K562 (cell line): ENCODE data around the gene MYG1. TPM values are rescaled to one million over a fixed set of nuclear protein-coding genes. Genes with fewer than 3 reads are reported as not detected.

Experiments used
- ATAC-seq: fragments of 200-7000 bp; cut with Tn5 transposase; 3 replicates; pipeline ENCODE4 v1.9.1; 2020; ENCODE audit warnings: moderate library complexity
- BruUV-seq: library from RNA; stranded (reverse); fragments of 400-500 nt; replicated peaks from 2 replicates; lab custom pipeline; 2021; lab: Mats Ljungman, UMichigan
- CTCF ChIA-PET: fragments of 300-600 bp; formaldehyde crosslinking; extraction: SDS; loops from one replicate; lab custom pipeline; 2021; ENCODE audit warnings: low intra/inter-chr PET ratio; lab: Yijun Ruan, JAX
- POLR2A ChIA-PET: fragments of 300-600, 350-650 bp; sonication (Branson Sonifier 250); formaldehyde crosslinking; extraction: SDS; loops from one replicate; lab custom pipeline; 2021; ENCODE audit warnings: antibody characterized with exemption, inconsistent platforms; lab: Yijun Ruan, JAX
- DNase-seq, 4 experiments: peaks; one replicate each; pipeline versions ENCODE4 v3.0.0 to v3.0.0-alpha.2; 2011 to 2018; ENCODE audit warnings: low spot score in 3 of 4, mixed read lengths in 3 of 4; ENCODE audit errors: extremely low read depth in 1 of 4
- FAIRE-seq: peaks from 2 replicates; lab custom pipeline; 2011; peaks lifted over from hg19 to GRCh38; lab: Jason Lieb, UNC
- H2AFZ ChIP-seq: 2 replicates; pipeline ENCODE4 v1.6.0; 2011; ENCODE audit warnings: low read depth, low read length, control low read depth, inconsistent platforms
- H3K27ac ChIP-seq: fragments of 200-600 bp; 3 replicates; pipeline ENCODE4 v1.8.0; 2011; ENCODE audit warnings: low read depth, mild to moderate bottlenecking, control low read depth, inconsistent platforms, low read length, moderate library complexity, mixed read lengths; ENCODE audit errors: extremely low read depth
- H3K27me3 ChIP-seq, 2 experiments: fragments of 300-600 bp in 1 of 2; 2 replicates in 1 of 2; 3 replicates in 1 of 2; pipeline versions ENCODE4 v1.6.0 to v1.8.0; 2011; ENCODE audit warnings: inconsistent platforms in 2 of 2, low read length in 2 of 2, mild to moderate bottlenecking in 1 of 2, mixed read lengths in 1 of 2, moderate library complexity in 1 of 2; ENCODE audit not compliant: control insufficient read depth in 2 of 2, insufficient read depth in 2 of 2
- H3K36me3 ChIP-seq: fragments of 300-600 bp; 3 replicates; pipeline ENCODE4 v1.8.0; 2011; ENCODE audit warnings: mild to moderate bottlenecking, low read length, inconsistent platforms; ENCODE audit not compliant: control insufficient read depth, insufficient read depth
- H3K4me1 ChIP-seq, 2 experiments: fragments of 200-600 bp in 1 of 2; replicated peaks in 1 of 2; 2 replicates in 1 of 2; 3 replicates in 1 of 2; pipeline versions ENCODE4 v1.5.1 to v1.8.0; 2011; ENCODE audit warnings: inconsistent platforms in 2 of 2, low read length in 2 of 2, mild to moderate bottlenecking in 1 of 2, mixed read lengths in 1 of 2, moderate library complexity in 1 of 2; ENCODE audit not compliant: control insufficient read depth in 2 of 2, insufficient read depth in 2 of 2
- H3K4me2 ChIP-seq: 2 replicates; pipeline ENCODE4 v1.6.1; 2011; ENCODE audit warnings: low read length, control low read depth, inconsistent platforms, mixed read lengths; ENCODE audit not compliant: insufficient read depth
- H3K4me3 ChIP-seq: fragments of 200-600 bp; sonication (generic), shearing (Covaris generic); 2 replicates; pipeline ENCODE4 v1.5.1; 2016; ENCODE audit warnings: control low read depth, inconsistent platforms
- H3K79me2 ChIP-seq: fragments of 200-600 bp; 3 replicates; pipeline ENCODE4 v1.8.0; 2011; ENCODE audit warnings: low read length, inconsistent platforms; ENCODE audit not compliant: control insufficient read depth, insufficient read depth
- H3K9ac ChIP-seq, 2 experiments: 2 replicates each; pipeline versions ENCODE4 v1.6.0 to v1.6.1; 2011; ENCODE audit warnings: low read depth in 2 of 2, low read length in 2 of 2, control low read depth in 1 of 2, inconsistent platforms in 1 of 2, mild to moderate bottlenecking in 1 of 2, mixed read lengths in 1 of 2; ENCODE audit not compliant: insufficient read depth in 1 of 2
- H3K9me1 ChIP-seq: one replicate; pipeline ENCODE4 v1.6.0; 2011; ENCODE audit warnings: inconsistent platforms, mild to moderate bottlenecking, low read length, moderate library complexity; ENCODE audit not compliant: control insufficient read depth, insufficient read depth
- H3K9me3 ChIP-seq: replicated peaks from 2 replicates; pipeline ENCODE4 v1.5.1; 2011; ENCODE audit warnings: low read depth, low read length, inconsistent platforms; ENCODE audit not compliant: control insufficient read depth, insufficient read depth
- H4K20me1 ChIP-seq: replicated peaks from 2 replicates; pipeline ENCODE4 v1.6.1; 2011; ENCODE audit warnings: low read length, inconsistent platforms, mixed read lengths; ENCODE audit not compliant: control insufficient read depth, insufficient read depth
- BDP1 ChIP-seq: IDR thresholded peaks from 3 replicates; pipeline ENCODE4 v1.6.1; 2011; ENCODE audit not compliant: insufficient read length, insufficient read depth
- CSDE1 ChIP-seq, 2 experiments: fragments of 450-650 bp; IDR thresholded peaks; 2 replicates each; pipeline ENCODE4 v1.6.1; 2016; ENCODE audit warnings: mild to moderate bottlenecking in 1 of 2
- EGR1 ChIP-seq: fragments of 450-650 bp; conservative IDR thresholded peaks from 2 replicates; pipeline ENCODE4 v1.6.1; 2017; ENCODE audit warnings: mild to moderate bottlenecking
- KDM1A ChIP-seq, 2 experiments: fragments of 450-650 bp; IDR thresholded peaks; 2 replicates each; pipeline ENCODE4 v1.6.1; 2016; ENCODE audit warnings: mild to moderate bottlenecking in 2 of 2
- NFYB ChIP-seq: IDR thresholded peaks from 2 replicates; pipeline ENCODE4 v1.6.1; 2011; ENCODE audit warnings: mild to moderate bottlenecking, moderate library complexity; ENCODE audit not compliant: insufficient read length; ENCODE audit errors: extremely low read depth
- POLR2G ChIP-seq: fragments of 200-400 bp; formaldehyde crosslinking; IDR thresholded peaks from 2 replicates; pipeline ENCODE4 v1.6.1; 2017; ENCODE audit warnings: low read depth, mild to moderate bottlenecking, antibody characterized with exemption, low read length, moderate library complexity
- SRSF1 ChIP-seq: fragments of 200-400 bp; formaldehyde crosslinking; IDR thresholded peaks from 2 replicates; pipeline ENCODE4 v1.6.1; 2017; ENCODE audit warnings: mild to moderate bottlenecking, low read depth, low read length, moderate library complexity
- ZFX ChIP-seq: sonication (generic); formaldehyde crosslinking; IDR thresholded peaks from 2 replicates; pipeline ENCODE4 v1.8.0; 2022; ENCODE audit warnings: mild to moderate bottlenecking, missing genetic modification reagents, moderate library complexity
- ZNF174 ChIP-seq: fragments of 250-450 bp; sonication (Bioruptor Pico); IDR thresholded peaks from 2 replicates; pipeline ENCODE4 v1.4.0; 2020; ENCODE audit warnings: mild to moderate bottlenecking
- ZNF316 ChIP-seq: fragments of 450-650 bp; IDR thresholded peaks from 2 replicates; pipeline ENCODE4 v1.6.1; 2016
- ZNF449 ChIP-seq: fragments of 250-450 bp; sonication (Bioruptor Pico); IDR thresholded peaks from 2 replicates; pipeline ENCODE4 v1.8.0; 2022; ENCODE audit warnings: moderate library complexity, mild to moderate bottlenecking, inconsistent platforms
- ZNF57 ChIP-seq: fragments of 450-650 bp; formaldehyde crosslinking; IDR thresholded peaks from 2 replicates; pipeline ENCODE4 v1.4.0; 2020; ENCODE audit warnings: mild to moderate bottlenecking, moderate library complexity
- ZNF77 ChIP-seq: fragments of 250-450 bp; sonication (Bioruptor Pico); IDR thresholded peaks from 2 replicates; pipeline ENCODE4 v1.5.0; 2020
- WGBS: fragments of 100-300 bp; shearing (Covaris generic); methylation state at CpG from one replicate; pipeline ENCODE4 v1.1.6; 2016; ENCODE audit warnings: low coverage, mixed read lengths; ENCODE audit not compliant: insufficient coverage; ENCODE audit errors: missing lambda C conversion rate; 5-methylcytosine and 5-hydroxymethylcytosine counted together
- in situ Hi-C: fragments of 300-500 bp; cut with MboI; formaldehyde crosslinking; loops from 4 replicates; pipeline ENCODE4 v1.15.0; 2018; ENCODE audit warnings: inconsistent platforms, mixed read lengths
- intact Hi-C: fragments of 100-400 bp; cut with micrococcal nuclease; formaldehyde crosslinking; loops from 2 replicates; pipeline ENCODE4 v1.14.2; 2022
- polyA plus RNA-seq, 8 experiments: library from polyadenylated mRNA; depleted of rRNA in 4 of 8; stranded (reverse) in 5 of 8; unstranded in 3 of 8; fragments of >200 nt; fragmentation: Nextera tagmentation in 2 of 8; fragmentation: Illumina TruSeq in 1 of 8; extraction: Ambion mirVana in 2 of 8; extraction: Trizol in 1 of 8; gene quantifications; 2 replicates each; pipeline versions ENCODE4 v1.2.1 to v1.2.3, GENCODE V29; 2011 to 2014; ENCODE audit warnings: inconsistent platforms in 1 of 8, missing spikeins in 1 of 8
- total RNA-seq, 7 experiments: library from RNA; depleted of rRNA in 6 of 7; stranded (reverse); fragments of >200 nt in 6 of 7; fragmentation: Illumina TruSeq in 2 of 7; extraction: Trizol in 2 of 7; gene quantifications; 2 replicates each; pipeline versions ENCODE4 v1.2.1 to v1.2.3, GENCODE V29; 2011 to 2021; ENCODE audit warnings: low replicate concordance in 1 of 7
- TF ChIP-seq, protein P1 (sequence below): fragments of 450-650 bp; formaldehyde crosslinking; IDR thresholded peaks from 2 replicates; pipeline ENCODE4 v1.4.0; 2020; ENCODE audit warnings: mild to moderate bottlenecking, moderate library complexity
- TF ChIP-seq, protein P2 (sequence below): sonication (generic); formaldehyde crosslinking; IDR thresholded peaks from 2 replicates; pipeline ENCODE4 v1.8.0; 2022; ENCODE audit warnings: mild to moderate bottlenecking, missing genetic modification reagents, borderline replicate concordance

Gene MYG1
- total and polyA plus RNA-seq, 9 of the 15 experiments (the other 6 are each of a cell fraction or from before 2014, with no cell fraction given): 0.45 to 5.6 (median 2.1) TPM

DNA sequence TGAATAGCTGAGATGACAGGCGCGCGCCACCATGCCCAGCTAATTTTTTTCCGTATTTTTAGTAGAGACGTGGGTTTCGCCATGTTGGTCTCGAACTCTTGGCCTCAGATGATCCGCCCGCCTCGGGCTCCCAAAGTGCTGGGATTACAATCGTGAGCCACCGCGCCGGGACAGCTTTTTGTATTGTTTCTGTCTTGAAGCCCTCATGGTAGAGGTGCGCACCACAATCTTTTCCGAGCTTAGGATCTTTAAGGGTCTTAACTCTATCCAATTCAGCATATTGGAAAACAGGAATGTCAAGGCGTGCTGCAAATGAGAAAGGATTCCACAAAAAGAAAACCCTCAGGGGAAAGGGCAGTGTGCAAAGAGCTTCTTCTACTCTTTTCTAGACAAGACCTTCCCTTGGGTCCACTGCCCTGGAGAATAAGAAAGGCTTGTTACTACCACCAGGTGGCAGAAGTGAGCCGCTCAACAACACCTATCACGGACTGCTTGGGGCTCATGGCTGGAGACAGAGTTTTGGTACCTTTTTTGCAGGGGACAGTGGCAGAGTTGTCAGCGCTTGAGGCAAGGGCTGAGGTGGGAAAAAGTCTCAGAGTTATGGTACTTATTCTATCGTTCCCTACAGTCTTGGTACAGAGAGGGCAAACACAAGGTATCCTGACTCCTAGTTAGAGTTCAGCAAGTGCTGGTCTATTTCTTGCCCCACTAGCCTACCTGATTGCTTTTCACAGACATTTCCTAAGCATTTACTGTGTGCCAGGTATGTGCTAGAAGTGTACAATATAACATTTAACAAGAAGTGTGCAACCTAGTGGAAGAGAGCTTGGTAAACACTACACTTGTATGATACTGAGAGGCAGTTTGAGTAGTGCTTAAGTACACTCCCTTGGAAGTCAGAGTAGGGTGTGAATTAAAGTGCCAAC is 53.1 kb downstream of the MYG1 start (continued):
- TF ChIP-seq ZNF449 (CRISPR knock-in tag): no peak
- no peak for TF ChIP-seq CSDE1 (IDR thresholded peaks at IDR 0.05)
- TF ChIP-seq BDP1: no peak
- TF ChIP-seq, all 486 proteins: peak for 52

- FAIRE-seq (no peak), ATAC-seq (peak; percentile 10; the same call in 2 of the 3 replicates), DNase-seq (no peak)
- no peaks in the 10 kb centered on the region for H3K9me1 ChIP-seq
- H3K27me3 ChIP-seq: no peaks in the 10 kb centered on the region
- H2AFZ ChIP-seq: peak overlapping the region; percentile 90
- intact Hi-C loops (no loop called here), in situ Hi-C loops (no loop called here)
- H4K20me1 ChIP-seq: no peaks in the 10 kb centered on the region
- peak overlapping the region in 1 of 2 experiments; percentile 39; a peak in 1 of 4 replicates for H3K9ac ChIP-seq
- BruUV-seq: no TSS peak
- H3K4me3 ChIP-seq: no peak overlapping the region
- 67% methylated on average over 5 of the region's 5 CpGs for WGBS
- no peaks in the 10 kb centered on the region for H3K36me3 ChIP-seq
- CTCF ChIA-PET: interaction anchor here (0.7 to 4.3 kb wide), 7 partner anchors 28 to 155 kb away, joined by 3 to 43 read pairs (median 9); partner anchors contain the start of genes AMHR2, NPFF, PCBP2 and SP1
- H3K79me2 ChIP-seq: no peaks in the 10 kb centered on the region
- H3K9me3 ChIP-seq: no peaks in the 10 kb centered on the region
- POLR2A ChIA-PET: interaction anchor here (1.1 to 1.5 kb wide), 2 partner anchors 35 to 70 kb away, joined by 3 to 9 read pairs; partner anchors contain the start of gene AMHR2
- no peak overlapping the region for H3K4me2 ChIP-seq
- H3K4me1 ChIP-seq: peaks cover 12 to 17% of the 10 kb centered on the region in 2 experiments
- H3K27ac ChIP-seq: no peak overlapping the region
- TF ChIP-seq, protein P1, sequence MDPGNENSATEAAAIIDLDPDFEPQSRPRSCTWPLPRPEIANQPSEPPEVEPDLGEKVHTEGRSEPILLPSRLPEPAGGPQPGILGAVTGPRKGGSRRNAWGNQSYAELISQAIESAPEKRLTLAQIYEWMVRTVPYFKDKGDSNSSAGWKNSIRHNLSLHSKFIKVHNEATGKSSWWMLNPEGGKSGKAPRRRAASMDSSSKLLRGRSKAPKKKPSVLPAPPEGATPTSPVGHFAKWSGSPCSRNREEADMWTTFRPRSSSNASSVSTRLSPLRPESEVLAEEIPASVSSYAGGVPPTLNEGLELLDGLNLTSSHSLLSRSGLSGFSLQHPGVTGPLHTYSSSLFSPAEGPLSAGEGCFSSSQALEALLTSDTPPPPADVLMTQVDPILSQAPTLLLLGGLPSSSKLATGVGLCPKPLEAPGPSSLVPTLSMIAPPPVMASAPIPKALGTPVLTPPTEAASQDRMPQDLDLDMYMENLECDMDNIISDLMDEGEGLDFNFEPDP: no peak
- TF ChIP-seq ZFX (CRISPR knock-in tag) (no peak), ZNF174 (CRISPR knock-in tag) (no peak), KDM1A (IDR thresholded peaks at IDR 0.05) (0 out of 4 replicates have a peak, but pooled peaks of 1 of the 2 experiments have one; percentile 3), SRSF1 (no peak), NFYB (no peak), ZNF77 (no peak), POLR2G (no peak), ZNF316 (0 out of 2 replicates have a peak, but pooled peaks have one; percentile 1), ZNF57 (CRISPR knock-in tag) (no peak), EGR1 (0 out of 2 replicates have a peak, but pooled peaks have one; percentile 10)
- TF ChIP-seq, protein P2, sequence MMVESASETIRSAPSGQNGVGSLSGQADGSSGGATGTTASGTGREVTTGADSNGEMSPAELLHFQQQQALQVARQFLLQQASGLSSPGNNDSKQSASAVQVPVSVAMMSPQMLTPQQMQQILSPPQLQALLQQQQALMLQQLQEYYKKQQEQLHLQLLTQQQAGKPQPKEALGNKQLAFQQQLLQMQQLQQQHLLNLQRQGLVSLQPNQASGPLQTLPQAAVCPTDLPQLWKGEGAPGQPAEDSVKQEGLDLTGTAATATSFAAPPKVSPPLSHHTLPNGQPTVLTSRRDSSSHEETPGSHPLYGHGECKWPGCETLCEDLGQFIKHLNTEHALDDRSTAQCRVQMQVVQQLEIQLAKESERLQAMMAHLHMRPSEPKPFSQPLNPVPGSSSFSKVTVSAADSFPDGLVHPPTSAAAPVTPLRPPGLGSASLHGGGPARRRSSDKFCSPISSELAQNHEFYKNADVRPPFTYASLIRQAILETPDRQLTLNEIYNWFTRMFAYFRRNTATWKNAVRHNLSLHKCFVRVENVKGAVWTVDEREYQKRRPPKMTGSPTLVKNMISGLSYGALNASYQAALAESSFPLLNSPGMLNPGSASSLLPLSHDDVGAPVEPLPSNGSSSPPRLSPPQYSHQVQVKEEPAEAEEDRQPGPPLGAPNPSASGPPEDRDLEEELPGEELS (CRISPR knock-in tag): no peak
Measured at GRCh38 chr12:53353257-53353655, 53.8 kb downstream of the MYG1 start.
